IMR-90 (cell line): ENCODE data around the gene POLE4.

Experiments
- CHD1 ChIP-seq: IDR thresholded peaks from 2 replicates; pipeline ENCODE4 v1.6.1; 2012; ENCODE audit warnings: low read depth, low read length, improper control_type of control experiment
- MAFK ChIP-seq: IDR thresholded peaks from 2 replicates; pipeline ENCODE4 v1.6.1; 2012; ENCODE audit warnings: low read depth, low read length, improper control_type of control experiment
- MXI1 ChIP-seq: IDR thresholded peaks from 2 replicates; pipeline ENCODE4 v1.6.1; 2012; ENCODE audit warnings: low read depth, mild to moderate bottlenecking, low read length, moderate library complexity, borderline replicate concordance
- POLR2A ChIP-seq: IDR thresholded peaks from 2 replicates; pipeline ENCODE4 v1.6.1; 2012; ENCODE audit warnings: mild to moderate bottlenecking, low read depth, low read length
- RFX5 ChIP-seq: IDR thresholded peaks from 2 replicates; pipeline ENCODE4 v1.8.0; 2012; ENCODE audit warnings: low read depth, mild to moderate bottlenecking, low read length, moderate library complexity
- SMC3 ChIP-seq: fragments of 150-350 bp; IDR thresholded peaks from 2 replicates; pipeline ENCODE4 v1.6.1; 2016; ENCODE audit warnings: low read depth, mild to moderate bottlenecking, antibody characterized with exemption, low read length, moderate library complexity
- TF ChIP-seq, protein P1 (sequence below): conservative IDR thresholded peaks from 2 replicates; pipeline ENCODE4 v1.5.1; 2012; ENCODE audit warnings: mild to moderate bottlenecking, low read depth, low read length, improper control_type of control experiment
- TF ChIP-seq, protein P2 (sequence below): fragments of 150-350 bp; IDR thresholded peaks from 2 replicates; pipeline ENCODE4 v1.6.1; 2016; ENCODE audit warnings: low read depth, mild to moderate bottlenecking, low read length, moderate library complexity, borderline replicate concordance

DNA sequence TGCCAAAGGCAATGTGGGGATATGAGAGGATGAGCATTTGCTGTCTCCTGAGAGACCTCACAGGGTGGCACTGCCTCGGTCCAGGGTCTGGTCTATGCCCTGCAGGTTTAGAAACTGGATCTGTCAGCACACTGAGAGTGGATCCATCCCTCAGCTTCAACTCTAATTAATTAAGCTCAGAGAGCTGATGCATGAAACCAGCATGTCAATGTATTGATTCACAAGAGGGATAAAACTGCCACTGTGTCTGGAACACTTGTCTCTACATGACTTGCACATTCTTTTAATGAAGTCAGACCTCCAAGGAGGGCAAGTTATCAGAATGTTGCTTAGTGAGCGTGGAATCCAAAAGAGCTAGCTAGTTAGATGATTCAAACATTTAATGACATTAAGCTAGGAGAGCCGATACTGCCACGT lies 22.5 kb upstream of the POLE4 start:
- TF ChIP-seq CHD1: no peak
- no peak for TF ChIP-seq RFX5
- TF ChIP-seq, protein P1, sequence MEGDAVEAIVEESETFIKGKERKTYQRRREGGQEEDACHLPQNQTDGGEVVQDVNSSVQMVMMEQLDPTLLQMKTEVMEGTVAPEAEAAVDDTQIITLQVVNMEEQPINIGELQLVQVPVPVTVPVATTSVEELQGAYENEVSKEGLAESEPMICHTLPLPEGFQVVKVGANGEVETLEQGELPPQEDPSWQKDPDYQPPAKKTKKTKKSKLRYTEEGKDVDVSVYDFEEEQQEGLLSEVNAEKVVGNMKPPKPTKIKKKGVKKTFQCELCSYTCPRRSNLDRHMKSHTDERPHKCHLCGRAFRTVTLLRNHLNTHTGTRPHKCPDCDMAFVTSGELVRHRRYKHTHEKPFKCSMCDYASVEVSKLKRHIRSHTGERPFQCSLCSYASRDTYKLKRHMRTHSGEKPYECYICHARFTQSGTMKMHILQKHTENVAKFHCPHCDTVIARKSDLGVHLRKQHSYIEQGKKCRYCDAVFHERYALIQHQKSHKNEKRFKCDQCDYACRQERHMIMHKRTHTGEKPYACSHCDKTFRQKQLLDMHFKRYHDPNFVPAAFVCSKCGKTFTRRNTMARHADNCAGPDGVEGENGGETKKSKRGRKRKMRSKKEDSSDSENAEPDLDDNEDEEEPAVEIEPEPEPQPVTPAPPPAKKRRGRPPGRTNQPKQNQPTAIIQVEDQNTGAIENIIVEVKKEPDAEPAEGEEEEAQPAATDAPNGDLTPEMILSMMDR: no peak
- TF ChIP-seq, protein P2, sequence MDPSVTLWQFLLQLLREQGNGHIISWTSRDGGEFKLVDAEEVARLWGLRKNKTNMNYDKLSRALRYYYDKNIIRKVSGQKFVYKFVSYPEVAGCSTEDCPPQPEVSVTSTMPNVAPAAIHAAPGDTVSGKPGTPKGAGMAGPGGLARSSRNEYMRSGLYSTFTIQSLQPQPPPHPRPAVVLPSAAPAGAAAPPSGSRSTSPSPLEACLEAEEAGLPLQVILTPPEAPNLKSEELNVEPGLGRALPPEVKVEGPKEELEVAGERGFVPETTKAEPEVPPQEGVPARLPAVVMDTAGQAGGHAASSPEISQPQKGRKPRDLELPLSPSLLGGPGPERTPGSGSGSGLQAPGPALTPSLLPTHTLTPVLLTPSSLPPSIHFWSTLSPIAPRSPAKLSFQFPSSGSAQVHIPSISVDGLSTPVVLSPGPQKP: no peak
- TF ChIP-seq MXI1: no peak
- no peak for TF ChIP-seq MAFK
- TF ChIP-seq SMC3: no peak
- no peak for TF ChIP-seq POLR2A
